IPS-18c (cell line): ENCODE data around the gene NFYC.

ENCODE experiments used
- H3K4me3 ChIP-seq: 2 replicates; pipeline ENCODE4 v1.7.0; 2013; ENCODE audit warnings: low read depth, mild to moderate bottlenecking, low read length, moderate library complexity; ENCODE audit not compliant: insufficient read depth
- H3K9me3 ChIP-seq: one replicate; pipeline ENCODE4 v1.6.1; 2013; ENCODE audit warnings: mild to moderate bottlenecking, low read length, moderate library complexity; ENCODE audit not compliant: control insufficient read depth, insufficient read depth

NFYC gene

DNA sequence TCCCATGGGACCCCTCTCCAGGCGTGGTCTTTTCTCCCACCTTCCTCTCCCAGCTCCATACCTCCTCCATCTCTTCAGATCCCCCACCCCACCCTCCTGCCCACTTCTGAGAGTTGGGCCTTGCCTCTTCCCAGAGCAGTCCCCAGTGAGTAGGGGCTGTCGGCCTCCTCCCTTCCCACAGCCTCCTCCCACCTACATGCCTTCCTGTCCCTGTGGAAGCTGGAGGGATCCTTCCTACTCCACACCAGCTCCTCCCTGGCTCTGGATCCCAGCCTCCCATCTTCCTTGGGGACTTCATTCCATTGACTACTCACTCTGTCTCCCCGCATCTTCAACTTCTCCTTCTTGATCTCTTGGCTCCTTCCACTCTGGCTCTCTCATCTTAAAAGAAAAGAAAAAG is 116.9 kb downstream of the NFYC start:
- H3K9me3 ChIP-seq: no peaks in the 10 kb centered on the region
- H3K4me3 ChIP-seq: no peak overlapping the region

DNA sequence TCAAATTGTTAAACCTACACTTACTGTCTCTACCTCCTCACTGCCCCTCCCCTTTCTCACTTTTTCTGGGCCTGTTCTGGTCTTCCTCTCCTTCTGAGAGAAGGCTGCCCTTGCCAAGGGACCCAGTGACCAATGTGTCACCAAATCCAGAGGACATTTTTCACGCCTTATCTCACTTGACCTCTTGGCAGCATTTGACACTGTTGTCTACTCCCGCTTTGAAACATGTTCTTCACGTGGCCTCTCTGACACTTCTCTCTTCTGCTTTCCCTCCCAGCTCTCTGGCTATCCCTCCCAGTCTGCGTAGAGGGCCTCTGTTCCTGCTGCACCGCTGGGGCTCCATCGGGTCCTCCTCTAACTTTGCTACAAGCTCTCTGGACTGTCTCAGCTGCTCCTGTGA is 117.4 kb downstream of the NFYC start:
- no peaks in the 10 kb centered on the region for H3K9me3 ChIP-seq
- H3K4me3 ChIP-seq: no peak overlapping the region

DNA sequence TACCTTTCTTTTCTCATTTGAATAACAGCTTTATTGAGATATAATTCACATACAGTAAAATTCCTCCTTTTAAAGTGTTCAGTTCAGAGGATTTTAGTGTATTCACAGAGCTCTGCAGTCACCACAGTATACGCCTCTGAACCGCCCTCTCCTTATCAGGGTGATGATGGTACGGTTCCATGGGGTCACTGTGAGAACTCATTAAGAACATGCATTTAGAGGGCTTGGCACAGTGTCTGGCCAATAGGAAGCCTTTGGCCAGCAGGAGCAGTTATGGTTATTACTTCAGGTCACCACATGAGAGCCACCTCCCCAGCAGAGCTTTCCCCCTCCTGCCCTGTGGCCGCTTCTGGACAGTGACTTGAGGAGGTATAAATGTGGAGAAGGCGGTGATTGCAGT is 119.4 kb downstream of the NFYC start:
- H3K4me3 ChIP-seq: no peak overlapping the region
- H3K9me3 ChIP-seq: no peaks in the 10 kb centered on the region

DNA sequence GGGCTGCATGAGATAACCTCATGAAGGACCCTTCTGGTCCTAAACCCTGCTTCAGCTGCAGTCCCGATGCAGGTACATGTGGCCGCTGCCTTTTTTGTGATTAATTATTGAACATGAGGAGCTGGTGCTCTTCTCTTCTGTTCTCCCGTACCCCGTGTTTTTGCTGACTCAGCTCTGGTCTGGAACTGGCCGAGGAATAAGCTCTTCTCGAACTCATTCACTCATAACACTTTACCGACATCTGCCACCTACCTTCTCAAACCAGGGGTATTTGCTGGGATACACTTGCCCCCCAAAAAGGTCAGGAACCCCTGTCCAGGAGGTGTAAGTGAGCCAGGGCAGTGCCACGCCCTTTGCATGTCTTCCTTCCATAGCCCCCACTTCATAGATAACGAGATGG is 123.9 kb downstream of the NFYC start:
- Histone ChIP-seq H3K9me3 (no peaks in the 10 kb centered on the region), H3K4me3 (no peak overlapping the region)

DNA sequence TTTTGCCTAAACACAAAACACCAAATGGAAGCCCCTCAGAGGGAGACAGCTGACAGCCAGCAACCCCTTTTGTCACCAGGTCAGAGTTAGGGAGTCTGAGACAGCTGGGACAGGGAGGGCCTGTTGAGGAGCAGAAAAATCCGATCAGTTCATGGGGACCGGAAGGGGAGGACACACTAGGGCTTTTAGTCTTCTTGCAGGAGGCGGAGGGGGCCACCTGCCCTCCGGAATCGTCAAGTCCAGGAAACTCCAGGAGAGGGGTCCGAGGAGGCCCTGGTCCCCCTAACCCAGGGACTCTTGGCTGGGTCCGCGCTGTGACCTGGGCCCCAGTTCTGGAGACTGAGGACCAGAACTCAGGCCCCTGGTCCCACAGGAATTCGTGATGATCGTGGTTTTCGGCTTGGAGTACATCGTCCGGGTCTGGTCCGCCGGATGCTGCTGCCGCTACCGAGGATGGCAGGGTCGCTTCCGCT is 126.3 kb downstream of the NFYC start:
- Histone ChIP-seq H3K9me3 (no peaks in the 10 kb centered on the region), H3K4me3 (peak overlapping the region; percentile 87)

DNA sequence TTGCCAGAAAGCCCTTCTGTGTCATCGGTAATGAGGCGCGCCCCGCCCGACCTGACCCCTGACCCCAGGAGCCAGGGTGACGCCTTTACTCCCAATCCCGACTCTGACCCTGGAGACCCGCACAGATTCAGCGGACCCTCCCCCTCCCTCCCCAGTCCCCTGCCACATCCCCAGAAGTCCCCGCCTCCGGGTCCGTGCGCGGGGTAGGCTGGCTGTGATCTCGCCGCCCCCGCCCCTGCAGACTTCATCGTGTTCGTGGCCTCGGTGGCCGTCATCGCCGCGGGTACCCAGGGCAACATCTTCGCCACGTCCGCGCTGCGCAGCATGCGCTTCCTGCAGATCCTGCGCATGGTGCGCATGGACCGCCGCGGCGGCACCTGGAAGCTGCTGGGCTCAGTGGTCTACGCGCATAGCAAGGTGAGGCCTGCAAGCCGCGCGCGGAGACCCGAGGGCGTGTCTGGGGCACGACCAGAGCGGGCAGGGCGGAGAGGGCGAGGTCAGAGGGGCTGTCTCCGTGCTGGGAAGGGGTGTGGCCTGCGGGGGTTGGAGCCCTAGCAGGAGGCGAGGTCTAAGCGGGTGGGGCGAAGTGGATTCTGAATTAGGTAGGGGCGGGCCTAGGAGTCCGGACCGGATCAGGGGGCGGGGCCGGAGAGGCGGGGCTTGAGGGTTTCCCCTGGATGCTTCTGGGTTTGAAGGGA is 126.9 kb downstream of the NFYC start:
- H3K4me3 ChIP-seq: peak overlapping the region; percentile 87
- no peaks in the 10 kb centered on the region for H3K9me3 ChIP-seq

DNA sequence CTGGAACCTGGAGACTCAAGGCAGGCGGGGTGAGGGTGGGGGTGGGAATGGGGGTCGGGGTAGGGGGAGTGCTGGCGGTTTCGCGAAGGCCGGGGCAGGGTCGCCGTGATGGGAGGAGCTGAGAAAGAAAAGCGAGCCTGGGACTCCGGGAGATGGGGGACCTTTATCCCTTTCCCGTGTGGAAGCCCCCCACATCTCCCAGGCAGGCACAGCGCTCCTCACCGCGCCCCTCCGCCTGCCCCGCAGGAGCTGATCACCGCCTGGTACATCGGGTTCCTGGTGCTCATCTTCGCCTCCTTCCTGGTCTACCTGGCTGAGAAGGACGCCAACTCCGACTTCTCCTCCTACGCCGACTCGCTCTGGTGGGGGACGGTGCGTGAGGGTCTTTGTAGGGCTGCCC is 127.6 kb downstream of the NFYC start:
- Histone ChIP-seq H3K4me3 (peak overlapping the region; percentile 28), H3K9me3 (no peaks in the 10 kb centered on the region)

DNA sequence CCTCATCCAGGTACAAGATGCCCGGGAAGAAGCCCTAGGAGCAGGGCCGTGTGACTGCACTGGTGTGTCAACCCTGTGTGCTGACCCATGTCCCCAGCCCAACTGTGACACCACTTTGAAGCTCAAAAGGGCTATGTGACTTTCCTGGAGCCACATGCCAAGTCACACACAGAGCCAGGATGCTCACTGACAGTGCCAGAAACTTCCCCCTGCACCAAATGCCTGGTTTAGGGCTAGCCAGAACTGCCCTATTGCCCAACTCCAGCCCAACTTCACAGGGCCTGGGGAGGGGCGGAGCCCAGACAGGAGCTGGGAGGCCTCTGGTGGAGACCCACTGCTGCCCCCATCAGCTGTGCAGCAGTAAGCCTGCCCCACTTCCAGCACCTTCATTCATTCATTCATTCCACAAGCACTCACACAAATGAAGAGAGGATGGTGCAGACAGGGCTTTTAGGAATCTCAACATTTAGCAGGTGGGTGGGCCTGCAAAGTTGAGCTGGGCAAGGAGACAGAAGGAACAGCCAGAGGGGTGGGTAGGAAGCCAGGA is 128.8 kb downstream of the NFYC start:
- H3K4me3 ChIP-seq: no peak overlapping the region
- H3K9me3 ChIP-seq: no peaks in the 10 kb centered on the region
